Activated CD4-positive, alpha-beta T cell treated with anti-CD3 and anti-CD28 coated beads, Interleukin-2, Interleukin-4, amounts not matched to agents 100 ng/mL and 50 ng/mL, durations not matched to agents 16 hours and 8 hours (primary cell): ENCODE measurements around the gene P2RX1.

ENCODE experiments used
- DNase-seq: peaks from one replicate; pipeline ENCODE4 v3.0.0-alpha.2; 2020; ENCODE audit warnings: low spot score

The P2RX1 gene

DNA sequence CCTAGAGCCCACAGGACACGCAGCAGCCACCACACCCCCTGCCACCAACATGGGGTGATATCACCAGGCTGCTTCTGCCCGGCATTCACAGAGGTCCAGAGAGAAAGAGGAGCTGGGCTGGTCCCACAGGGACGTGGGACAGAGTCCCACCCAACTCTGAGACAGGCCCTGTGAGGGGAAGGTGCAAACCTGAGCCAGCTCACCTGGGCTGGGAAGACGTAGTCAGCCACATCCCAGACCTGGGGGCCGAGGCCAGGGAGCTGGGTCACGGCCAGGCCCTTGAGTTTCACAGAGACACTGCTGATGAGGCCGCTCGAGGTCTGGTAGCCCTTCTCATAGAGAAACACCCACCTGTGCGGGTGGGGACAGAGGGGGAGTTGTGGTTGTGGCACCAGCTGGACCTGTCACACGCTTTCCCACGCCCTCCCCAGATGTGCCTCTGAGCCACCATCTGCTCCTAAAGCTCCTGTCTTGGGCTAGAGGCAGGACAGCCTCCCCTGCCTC, 11.2 kb downstream of the P2RX1 start:
- no peak for DNase-seq

DNA sequence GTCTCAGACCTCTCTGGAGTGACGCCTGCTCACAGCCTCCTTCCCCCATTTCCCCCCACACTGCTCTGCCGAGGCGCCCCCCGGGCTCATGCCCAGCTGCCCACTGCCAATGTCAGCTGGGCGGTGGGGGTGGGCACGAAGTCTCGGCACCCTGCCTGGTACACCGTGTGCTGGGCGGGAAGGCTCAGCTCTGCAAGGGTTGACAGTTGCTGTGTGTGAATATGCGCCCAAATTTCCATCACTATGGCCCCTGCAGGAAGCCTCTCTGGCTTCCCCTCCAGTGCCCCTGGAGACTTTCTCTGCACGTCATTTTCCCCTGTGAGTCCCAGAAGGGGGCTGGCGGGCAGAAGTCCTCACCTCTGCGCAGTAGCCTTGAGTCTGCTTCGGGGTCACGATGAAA, 11.8 kb downstream of the P2RX1 start:
- DNase-seq, result no peak

DNA sequence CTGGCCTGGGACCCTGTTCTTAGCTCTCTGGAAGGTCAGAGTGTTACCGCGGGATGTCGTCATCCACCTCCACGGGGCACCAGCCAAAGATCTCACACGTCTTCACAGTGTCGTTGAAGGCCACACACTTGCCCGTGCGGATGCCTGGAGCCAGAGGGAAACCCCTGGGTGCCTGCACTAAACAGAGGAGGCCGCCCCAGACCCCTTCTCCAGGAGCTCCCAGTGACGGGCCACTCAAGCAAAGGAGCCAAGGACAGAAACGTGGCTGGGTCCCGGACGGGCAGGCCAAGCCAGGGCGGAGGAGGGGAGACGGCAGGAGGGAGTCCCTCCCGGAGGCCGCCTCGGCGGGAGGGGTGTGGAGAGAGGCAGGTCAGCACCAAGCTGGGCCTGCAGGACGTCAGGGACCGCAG, 12.4 kb downstream of the P2RX1 start:
- DNase-seq, result no peak

DNA sequence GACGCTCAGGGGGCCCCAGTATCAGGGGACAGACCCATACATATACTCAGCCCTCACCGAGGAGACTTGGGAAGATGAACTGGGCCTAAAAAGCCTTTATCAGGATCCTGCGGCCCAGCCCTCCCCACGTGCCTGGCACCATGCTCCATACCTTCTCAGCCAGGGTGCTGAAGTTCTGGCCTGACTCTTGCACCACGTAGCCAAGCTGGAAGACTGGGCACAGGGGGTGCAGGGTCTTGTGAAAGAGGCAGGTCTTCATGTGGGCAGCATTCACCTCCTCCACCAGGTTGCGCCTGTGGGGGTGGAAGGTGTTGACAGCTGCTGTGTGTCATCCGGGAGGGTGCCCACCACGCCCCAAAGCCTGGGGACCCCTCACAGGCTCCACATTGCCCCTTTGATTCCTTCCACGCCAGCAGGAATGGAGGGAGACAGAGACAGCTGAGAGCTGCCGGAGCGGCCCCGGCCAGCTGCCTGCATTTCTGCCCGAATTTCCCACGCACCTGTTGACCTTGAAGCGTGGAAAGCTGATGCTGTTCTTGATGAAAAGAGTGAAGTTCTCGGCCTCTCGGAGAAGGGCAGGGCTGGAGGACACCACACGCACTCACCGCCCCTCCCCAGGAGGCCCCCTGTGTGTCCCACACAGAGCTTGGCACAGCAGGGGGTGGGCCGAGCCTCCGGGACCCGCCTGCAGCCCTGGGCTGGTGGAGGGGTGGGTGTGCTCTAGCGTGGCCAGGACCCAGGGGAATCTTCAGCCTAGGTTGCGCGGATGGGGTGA, 13.0 kb downstream of the P2RX1 start:
- no peak for DNase-seq

DNA sequence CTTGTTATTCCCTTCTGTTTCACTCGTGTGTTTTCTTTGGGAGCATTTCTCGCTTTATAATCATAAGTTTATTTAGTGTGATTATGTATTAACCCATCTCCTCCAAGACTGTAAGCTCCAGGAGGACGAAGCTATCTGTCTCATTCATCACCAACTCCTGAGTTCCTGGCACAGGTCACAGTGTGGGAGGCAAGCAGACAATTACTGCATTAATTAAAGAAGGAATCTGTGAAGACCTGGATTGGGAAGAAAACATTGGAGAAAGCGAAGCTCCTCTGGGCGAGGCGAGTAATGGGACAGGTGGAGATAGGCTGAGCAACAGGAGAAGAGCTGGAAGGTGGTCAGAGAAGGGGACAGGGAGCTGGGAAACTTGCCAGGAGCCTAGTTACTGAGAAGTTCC, 15.6 kb downstream of the P2RX1 start:
- no peak for DNase-seq

DNA sequence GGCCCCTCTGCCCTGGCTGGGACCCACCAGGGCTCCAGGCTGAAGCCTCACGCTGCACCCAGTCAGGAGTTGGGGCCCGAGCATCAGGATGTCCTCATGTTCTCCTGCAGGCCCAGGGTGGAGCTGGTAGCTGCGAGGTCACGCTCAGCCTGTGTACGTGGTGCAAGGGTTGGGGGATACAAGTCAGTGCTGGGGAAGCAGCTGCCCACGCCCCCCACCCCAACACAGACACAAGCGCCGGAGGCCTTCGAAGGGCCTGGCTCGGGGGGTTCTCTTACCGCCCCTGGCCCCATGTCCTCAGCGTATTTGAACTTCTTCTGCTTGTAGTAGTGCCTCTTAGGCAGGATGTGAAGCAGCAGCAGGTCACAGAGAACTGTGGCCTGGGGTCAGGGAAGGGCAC, 18.5 kb downstream of the P2RX1 start:
- DNase-seq, result no peak

DNA sequence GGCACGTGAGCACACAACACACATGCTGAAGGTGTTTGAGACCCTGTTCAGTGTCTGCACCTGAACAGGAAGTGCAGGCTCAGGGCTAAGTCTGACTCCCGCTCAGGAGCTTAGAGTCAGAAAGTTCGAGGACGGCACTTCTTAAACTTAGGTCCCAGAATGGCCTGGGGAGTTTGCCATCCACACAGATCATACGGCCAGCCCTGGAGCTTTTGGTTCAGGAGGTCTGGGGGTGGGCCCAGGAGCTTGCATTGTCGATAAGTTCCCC, 19.4 kb downstream of the P2RX1 start:
- no peak for DNase-seq

DNA sequence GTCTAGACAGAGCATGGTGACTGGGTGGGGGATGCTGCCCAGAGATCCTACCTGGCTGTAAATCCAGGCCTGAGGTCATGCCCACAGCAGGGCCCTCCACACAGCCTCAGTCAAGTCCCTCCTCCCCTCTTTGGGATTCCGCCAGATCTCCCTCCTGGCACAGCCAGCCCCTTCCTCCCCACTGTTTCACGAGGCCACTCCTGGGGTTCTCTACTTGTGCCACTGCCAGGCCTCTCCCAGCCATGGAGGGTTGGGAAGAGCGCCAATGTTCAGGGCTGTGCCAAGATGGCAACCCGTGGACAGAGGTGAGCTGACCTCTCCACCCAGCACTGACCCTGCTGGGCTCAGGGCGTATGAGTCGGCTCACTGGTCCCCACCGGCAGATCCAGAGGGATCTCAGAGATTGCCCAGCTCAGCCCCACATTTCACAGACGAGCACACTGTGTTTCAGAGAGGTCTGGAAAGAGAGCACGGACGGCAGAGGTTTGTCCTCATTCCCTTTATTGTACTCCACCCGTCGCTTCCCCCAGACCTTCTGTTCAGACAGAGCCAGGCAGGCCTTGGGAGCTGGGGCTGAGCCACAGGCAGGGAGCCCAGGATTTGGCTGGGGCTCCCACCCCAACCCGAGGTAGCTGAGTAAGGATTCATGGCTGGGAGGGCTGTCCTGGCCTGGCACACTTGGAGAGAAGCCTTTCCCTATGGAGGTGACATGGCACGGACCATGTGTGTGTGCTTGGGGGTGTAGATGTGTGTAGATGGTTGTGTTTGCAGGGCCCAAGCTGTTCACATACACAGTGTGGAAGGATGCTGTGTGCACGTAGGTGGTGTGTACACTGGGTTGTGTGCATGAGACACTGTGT, 19.9 kb downstream of the P2RX1 start:
- DNase-seq, result no peak

DNA sequence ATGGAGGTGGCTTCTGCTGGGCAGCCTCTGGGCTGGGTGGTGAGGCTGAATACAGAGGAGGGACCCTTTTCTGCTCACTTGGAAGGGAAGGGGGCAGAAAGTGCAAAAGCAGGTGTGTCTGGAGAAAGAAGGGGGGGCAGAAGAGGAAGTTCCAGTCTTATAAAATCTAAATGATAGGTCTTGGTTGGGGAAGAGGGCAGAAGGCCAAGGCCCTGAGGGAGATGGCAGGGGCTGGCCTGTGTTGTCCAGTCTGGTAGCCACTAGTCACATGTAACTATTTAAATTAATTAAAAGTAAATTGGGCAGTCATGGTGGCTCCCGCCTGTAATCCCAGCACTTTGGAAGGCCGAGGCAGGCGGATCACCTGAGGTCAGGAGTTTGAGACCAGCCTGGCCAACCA, 20.9 kb downstream of the P2RX1 start:
- DNase-seq, result no peak

DNA sequence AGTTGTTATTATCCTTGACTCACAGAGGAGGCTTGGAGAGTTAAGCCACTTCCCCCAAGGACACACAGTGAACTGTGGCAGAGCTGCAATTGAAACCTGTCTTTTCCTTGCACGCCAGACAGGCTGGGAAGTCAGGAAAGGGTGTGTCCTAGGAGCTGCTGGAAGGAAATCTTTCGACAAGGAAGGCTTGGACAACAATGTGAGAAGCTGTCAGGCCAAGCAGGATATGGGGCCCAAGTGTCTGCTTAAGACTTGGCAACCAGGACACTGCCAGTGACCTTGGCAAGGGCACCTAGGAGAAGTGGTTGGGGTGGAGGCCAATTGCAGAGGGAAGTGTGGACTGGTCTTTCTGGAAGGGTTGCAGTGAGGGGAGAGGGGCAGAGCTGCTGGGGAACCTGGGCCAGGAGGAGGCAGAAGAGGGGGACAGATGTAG, 21.3 kb downstream of the P2RX1 start:
- DNase-seq, result no peak

DNA sequence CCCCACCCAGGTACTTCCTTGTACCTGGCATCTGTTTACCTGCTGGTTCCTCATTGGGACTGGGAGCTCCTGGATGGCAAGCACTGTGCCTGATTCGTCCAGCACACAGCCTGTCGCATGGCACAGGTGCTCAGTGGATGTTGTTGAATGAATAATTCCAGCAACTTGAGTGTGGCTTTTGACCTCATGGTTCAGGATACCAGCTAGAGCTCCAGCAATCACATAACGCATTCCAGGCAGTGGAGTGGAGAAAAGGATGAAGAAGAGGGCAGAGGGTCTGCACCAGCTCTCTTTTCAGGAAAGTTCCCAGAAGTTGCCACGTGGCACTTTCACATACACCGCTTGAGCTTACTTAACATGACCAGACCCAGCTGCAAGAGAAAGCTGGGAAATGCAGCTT, 22.1 kb downstream of the P2RX1 start:
- no peak for DNase-seq

DNA sequence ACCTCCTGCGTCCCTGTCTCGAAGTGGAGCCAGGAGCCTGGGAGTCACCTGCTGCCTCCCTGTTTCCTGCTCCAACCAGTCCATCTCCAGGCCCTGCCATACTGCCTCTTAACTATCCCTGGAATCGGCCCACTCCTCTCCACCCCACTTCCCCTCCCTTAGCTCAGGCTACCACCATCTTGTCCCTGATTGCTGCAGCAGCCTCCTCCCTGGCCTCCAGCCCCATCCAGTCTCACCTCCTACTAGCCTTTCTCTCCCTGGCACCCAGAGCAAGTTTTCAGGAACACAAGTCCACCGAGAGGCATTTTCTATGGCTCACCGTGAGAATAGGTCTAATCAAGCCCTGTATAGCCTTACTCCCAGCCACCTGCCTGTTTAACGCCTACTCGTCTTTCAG, 22.5 kb downstream of the P2RX1 start:
- DNase-seq, result no peak

DNA sequence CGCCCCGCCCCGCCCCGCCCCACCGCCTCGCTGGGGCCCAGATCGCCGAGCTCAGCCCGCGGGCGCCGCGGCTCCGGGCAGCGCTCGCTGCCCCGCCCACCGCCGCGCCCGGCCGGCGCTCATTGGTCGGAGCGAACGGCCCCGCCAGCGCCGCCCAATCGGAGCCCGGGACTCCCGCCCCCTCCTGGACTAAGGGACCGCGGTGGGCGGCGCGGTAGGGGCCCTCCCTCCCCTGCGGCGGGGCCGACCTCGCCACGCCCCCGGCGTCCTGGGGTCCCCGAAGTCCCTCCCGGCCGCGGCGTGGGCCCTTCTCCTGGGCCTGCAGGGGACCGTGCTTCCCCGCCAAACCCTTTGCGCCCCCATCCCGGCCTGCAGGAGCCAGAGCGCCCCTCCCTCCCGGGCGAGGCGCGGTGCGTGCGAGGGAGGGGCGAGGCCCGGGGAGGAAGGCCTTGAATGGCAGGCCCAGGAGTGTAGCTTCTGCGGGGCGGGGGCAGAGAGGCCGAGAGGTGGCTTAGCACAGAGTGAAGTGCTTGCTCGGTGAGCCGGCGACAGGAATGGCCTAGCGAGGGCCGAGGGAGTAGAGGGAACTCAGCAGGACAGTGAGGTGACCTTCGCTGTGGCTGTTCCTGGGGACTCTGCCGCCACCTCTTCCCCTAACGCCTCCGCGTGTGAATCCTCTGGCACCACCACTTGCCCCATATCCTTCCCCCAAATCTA, 23.1 kb downstream of the P2RX1 start, which contains the start of gene CAMKK1:
Gene CAMKK1, minus strand, starts transcription at position 51 of the 717 bp plus-strand sequence. CDS start 7,366 bp downstream, outside the sequence.
- peak; percentile 90 for DNase-seq

DNA sequence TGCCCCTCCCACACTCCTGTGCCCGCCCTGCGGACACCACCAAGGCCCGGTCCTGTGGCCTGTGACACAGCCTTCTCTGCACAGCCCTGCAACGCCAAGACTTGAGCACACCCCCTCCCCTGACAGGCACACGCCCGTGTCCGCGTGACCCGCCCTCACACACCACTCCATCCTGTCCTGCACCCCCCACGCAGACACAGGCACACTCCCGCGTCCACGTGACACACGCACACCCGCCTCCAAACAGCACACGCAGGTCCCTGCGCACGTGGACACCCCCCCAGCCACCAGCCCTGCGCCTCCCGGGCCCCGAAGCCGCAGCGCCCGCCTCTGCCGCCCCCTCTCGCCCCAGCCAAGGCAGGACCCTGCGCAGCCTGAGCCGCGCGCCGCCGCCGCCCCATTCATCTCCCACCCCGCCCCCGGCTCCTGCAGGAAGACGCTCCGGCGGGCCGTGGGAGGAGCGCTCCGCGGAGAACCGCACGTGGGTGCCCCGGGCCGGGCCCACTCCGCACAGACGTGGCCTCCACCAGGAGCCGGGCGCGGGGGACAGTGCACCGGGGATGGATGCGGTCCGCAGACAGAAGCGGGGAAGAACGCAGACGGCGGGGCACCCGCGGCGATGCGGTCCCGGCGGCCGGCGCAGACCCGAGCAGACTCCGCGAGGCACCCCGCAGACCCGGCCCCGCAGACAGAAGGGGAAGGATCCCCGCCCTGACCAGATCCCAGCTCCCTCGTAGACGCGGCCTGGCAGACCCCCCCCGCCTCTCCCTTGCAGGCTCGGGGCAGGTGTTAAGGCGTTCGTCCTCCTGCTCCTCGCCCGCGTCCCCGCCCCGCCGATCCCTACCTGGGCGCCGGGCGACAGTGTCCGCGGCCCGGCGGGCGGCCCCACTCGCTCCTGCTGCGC, 23.9 kb downstream of the P2RX1 start:
- peak; percentile 42 for DNase-seq

DNA sequence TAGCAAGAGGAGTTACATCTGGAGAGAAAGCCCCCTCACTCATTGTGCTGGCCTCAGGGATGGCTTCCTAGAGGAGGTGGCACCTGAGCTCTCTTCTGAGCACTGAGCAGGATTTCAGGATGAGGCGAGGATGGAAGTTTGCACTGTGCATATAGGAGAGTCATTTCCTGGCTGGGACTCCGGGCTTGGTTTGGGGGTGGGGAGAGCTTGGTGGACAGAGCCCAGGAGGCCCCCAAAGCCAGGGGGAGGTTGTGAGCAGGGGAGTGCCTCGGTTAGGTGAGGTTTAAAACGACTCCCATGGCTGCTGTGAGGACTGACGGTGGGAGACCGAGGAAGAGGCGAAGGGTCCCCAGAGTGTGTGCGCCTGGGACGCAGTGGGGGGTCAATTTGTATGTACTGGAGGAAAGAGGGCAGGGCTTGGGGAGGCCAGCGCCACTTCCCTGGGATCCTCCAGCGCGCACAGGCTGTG, 24.6 kb downstream of the P2RX1 start:
- DNase-seq, result no peak

DNA sequence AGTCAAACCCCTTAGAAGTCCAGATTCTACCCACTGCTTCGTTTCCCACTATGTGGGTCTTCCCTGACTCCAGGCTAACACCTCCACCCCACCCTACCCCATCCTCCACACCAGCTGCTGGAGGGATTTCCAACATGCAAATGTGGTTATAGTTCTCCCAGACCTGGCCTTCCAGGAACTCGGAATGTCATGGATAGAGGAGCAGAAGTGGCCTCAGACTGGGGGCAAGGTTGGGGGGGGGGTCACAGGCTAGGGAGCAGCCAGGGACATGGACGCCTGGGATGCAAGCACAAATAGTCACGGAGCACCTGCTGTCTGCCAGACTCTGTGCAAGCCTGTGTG, 25.4 kb downstream of the P2RX1 start:
- no peak for DNase-seq

DNA sequence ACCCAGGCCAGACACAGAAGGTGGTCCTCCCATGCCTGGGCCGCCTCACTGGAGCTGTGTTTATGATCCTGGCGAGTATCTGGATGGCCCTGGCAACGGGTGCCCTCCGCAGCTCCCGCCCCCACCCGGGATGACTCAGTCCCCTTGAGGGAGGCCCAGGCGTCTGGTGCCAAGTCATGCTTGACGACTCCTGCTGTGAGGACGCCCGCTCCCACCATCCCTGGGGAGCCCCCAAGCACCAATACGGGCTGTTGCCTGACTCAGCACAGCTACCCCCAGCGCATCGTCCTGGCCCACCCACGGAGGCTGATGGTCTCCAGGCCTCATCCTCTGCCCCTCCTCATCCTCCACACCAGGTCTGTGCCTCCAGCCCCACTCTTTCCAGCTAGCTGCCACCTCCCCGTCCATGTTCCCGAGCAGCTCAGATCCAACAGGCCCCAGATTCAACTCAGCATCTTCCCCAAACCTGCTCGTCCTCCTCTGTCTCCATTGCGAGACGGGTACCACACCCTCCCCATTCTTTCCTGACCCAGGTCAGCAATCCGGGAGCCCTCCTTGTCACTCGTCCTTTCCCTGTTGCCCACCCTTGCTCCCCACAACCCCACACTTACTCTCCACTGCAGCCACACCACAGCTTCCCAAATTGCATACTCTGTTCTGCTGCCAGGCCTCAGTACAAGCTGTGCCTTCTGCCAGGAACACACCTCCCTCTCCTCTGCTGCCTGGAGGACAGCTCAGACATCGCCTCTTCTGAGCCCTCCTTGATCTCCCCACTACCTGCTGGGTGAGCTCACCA, 26.0 kb downstream of the P2RX1 start:
- no peak for DNase-seq

DNA sequence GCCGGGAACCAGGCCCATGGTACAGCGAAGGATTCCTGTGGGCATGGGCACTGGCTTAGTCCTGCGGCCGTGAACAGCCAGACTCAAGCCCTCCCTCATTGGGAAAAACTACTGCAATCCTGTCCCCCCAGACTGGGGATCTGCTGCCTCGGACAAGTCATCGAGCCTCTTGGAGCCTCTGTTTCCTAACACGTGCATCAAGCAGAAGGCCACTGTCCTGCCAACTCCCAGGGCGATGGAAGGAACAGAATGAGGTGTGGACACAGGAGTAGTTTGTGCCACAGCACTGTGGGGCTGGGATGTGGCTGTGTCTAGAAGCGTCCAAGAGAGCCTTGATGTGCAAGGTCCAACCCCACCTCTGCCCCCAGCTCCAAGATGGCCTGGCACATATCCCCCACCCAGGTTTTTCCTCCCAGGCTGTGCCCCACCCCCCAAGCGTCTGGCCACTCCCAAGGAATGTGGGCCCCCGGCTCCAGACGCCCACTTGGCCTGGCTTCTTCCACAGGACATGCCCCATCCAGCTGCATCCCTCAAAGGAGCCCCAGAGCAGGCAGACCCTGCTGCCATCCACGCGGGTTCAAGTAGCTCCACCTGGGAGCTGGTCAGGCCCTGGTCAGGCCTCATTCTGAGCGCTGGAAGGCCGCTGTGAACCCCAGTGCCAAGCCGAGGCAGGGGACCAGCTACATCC, 26.8 kb downstream of the P2RX1 start:
- no peak for DNase-seq

DNA sequence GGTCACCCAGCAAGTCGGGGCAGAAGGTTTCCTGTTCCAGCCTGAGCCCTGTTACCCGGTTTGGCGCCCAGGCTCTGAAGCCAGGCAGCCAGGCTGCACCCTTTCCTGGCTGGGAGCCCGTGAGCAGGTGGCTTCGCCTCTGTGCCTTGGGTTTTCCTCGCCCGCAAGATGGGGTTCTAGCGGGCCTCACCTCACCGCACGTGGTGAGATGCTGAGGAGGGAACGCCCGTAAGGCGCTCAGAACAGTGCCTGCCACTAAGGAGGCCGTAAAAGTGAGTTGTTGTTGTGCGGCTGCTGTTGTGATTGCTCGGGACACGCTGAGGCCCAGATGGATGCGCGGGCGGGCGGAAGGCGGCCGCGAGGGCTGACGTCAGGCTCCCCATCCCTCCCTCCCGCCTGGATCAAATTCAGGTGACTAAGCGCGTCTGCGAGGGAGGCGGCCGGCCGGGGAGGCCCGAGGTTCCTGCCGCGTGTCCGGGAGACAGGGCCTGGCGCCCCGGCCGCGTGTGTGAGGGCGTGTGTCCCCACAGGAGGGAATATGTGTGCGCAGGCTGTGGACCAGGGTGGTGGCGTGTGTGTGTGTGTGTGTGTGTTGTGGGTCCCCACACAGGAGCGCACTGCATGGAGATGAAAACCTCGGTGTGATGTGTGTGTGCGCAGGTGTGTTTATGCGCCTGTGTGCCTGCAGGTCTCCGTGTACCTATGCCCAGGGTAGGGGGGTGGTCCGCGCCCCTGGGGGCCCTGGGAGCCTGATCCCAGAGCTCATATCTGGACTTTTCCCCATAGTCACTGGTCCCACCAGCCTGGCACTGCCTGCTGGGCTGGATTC, 27.7 kb downstream of the P2RX1 start:
- no peak for DNase-seq
